IPS-NIHi7 (cell line): Measurements from ENCODE around the gene CATSPER4.
"Not testable (repeated sequence)": the region's sequence is repeated elsewhere in the genome, so short reads cannot be mapped to it uniquely, and the experiment has no call there.

Source experiments
- DNase-seq: peaks from one replicate; pipeline ENCODE4 v3.0.0; 2012; ENCODE audit warnings: mixed read lengths; ENCODE audit errors: extremely low spot score

The CATSPER4 gene

DNA sequence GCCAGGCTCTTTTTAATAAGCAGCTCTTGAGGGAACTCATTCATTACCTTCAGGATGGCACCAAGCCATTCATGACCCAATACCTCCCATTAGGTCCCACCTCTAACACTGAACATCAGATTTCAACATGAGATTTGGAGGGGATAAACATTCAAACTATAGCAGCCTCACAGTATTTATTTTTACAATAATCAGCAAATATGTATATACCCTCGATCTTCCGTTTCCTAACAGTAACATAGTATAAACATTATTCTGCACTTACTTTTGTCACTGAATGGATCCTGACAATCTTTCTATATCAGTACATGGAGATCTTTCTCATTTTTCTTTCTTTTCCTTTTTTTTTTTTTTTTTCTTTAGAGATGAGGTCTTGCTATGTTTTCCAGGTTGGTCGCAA, 5.4 kb downstream of the CATSPER4 start:
- no peak for DNase-seq

DNA sequence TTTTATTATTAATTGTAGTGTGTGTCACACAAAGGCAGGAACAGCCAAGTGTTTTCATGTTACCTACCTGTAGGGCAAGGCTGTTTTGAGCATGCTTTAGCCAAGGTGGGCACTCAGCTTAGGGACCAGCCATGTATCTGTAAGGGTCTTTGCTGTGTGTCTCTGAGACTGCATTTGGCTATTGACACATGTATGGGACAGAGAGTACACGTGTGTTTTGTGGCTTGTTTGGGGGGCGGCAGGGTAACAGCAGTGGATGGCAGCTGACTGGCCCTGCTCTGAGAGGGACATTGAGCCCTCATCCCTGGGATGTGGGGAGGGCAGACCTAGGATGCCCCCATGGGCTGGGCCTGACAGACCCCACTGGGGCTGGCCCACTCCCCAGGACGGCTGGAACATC, 6.9 kb downstream of the CATSPER4 start:
- DNase-seq = no peak

GRCh38 chr1:26197813-26198212, 7.4 kb downstream of the CATSPER4 start:
- DNase-seq = no peak

GRCh38 chr1:26200413-26200812, 10.0 kb downstream of the CATSPER4 start:
- no peak for DNase-seq

GRCh38 chr1:26203642-26204318, 13.4 kb downstream of the CATSPER4 start:
- DNase-seq = peak; percentile 38

DNA sequence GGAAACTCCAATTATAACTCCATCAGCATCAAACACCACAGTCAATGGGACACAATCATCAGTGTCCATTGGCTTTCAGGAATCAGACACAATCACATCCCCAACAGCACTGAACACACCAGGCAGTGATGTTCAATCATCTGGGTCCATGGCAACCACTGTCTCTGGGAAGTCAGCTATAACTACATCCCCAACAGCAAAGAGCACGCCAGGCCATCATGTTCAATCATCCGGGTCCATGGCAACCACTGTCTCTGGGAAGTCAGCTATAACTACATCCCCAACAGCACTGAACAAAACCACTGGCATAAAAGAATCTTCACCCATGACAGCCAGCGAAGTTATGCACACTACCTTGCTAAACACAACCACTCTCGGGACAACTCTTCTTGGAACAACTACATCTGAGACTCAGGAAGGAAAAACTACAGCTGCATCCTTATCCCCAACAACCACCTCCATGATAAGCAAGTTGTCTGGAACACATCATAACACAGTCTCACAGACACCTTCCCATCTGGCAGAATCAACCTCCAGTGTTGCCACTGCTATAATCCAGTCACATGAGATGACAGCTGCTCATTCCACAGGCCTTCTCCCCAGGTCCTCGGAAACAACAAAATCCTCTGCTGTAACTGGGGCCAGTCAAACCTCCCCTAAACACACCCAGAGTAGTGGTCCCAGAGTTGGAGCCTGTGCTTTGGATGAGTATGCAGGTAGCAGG, 19.9 kb downstream of the CATSPER4 start:
- DNase-seq = no peak

GRCh38 chr1:26212726-26213125, 22.3 kb downstream of the CATSPER4 start:
- no peak for DNase-seq

DNA sequence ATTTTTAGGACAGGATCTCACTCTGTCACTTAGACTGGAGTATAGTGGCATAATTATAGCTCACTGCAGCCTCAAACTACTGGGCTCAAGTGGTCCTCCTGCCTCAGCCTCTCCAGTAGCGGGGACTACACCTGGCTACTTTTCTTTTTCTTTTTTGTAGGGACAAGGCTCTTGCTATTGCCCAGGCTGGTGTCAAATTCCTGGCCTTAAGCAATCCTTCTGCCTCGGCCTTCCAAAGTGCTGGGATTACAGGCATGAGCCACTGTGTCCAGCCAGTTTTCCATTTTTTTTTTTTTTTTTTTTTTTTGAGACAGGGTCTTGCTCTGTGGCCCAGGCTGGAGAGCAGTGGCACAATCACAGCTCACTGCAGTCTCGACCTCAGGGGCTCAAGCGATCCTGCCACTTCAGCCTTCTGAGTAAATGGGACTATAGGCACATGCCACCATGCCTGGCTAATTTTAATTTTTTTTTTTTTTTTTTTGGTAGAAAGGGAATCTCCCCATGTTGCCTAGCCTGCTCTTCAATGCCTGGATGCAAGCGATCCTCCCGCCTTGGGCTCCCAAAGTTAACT, 23.0 kb downstream of the CATSPER4 start:
- DNase-seq = no peak

DNA sequence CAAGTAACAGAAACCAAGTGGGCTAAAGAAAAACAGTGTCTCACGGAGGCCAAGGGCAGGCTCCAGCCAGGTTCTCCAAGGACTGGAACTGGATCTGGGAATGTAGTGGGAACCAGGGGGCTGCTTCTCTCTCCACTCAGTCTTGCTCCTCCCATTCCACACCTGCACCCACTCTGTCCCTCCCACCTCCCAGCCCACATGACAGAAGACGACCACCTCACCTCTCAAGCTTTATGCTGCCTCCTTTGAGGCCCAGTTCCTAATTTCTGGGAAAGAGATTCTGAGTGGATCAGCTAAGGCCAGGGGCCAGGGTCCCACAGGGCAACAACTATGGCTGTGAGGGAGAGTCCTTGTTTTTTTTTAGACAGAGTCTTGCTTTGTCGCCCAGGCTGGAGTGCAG, 24.8 kb downstream of the CATSPER4 start:
- no peak for DNase-seq

DNA sequence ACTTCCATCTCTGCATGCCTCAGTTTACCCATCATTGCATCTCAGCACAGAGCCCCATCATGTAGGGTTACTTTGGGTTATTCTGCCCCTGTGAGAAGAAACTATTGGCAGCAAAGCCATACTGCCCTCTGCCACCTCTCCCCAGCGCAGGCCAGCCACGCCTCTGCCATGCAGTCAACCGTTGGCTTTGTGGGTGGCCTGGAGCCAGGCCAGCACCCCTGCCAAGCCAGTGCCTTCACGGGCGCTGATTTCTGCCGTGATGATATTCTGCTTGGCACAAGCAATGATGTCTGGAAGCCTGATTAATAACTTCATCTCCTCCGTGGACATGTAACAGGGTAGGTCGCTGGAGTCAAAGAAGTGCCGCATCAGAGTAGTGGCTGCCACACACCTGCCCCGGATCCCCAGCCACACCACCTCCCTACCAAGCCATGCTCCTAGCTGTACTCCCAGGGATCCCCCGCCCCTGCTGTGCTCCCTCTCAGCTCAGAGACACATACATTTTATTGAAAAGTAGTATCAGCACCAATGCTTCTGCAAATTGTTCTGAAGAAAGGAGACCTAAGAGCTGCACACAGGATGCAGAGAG, 28.6 kb downstream of the CATSPER4 start:
- DNase-seq = no peak

- no peak for DNase-seq
Measured at GRCh38 chr1:26220199-26220912, 30.0 kb downstream of the CATSPER4 start.

DNA sequence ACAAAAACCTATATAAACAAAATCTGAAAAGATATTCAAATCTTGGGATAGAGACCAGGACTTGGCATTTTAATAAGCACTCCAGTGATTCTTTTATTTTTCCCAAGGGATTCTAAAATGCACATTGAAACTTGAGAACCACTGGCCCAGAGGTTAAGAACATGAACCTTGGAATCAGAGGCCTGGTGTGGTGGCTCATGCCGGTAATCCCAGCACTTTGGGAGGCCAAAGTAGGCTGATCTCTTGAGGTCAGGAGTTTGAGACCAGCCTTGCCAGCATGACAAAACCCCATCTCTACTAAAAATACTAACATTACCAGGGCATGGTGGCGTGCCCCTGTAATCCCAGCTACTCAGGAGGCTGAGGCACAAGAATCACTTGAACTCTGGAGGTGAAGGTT, 30.7 kb downstream of the CATSPER4 start:
- no peak for DNase-seq

DNA sequence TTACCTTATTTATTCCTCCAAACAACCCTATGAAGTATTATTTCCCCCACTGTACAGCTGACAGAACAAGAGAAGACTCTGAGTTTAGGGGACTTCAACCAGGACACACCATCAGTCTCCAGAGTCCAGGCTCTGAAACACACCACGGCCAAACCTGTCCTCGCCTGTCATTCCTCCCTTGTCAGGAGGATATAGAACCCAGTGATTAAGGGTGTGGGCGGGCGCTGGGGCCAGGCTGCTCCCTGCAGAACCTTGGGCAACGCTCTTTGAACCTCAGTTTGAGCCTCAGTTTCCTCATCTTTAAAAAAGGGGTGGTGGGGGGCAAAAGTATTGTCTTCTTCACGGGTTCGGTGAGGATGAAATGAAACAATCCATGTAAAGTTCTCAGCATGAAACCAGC, 34.2 kb downstream of the CATSPER4 start:
- DNase-seq = no peak

DNA sequence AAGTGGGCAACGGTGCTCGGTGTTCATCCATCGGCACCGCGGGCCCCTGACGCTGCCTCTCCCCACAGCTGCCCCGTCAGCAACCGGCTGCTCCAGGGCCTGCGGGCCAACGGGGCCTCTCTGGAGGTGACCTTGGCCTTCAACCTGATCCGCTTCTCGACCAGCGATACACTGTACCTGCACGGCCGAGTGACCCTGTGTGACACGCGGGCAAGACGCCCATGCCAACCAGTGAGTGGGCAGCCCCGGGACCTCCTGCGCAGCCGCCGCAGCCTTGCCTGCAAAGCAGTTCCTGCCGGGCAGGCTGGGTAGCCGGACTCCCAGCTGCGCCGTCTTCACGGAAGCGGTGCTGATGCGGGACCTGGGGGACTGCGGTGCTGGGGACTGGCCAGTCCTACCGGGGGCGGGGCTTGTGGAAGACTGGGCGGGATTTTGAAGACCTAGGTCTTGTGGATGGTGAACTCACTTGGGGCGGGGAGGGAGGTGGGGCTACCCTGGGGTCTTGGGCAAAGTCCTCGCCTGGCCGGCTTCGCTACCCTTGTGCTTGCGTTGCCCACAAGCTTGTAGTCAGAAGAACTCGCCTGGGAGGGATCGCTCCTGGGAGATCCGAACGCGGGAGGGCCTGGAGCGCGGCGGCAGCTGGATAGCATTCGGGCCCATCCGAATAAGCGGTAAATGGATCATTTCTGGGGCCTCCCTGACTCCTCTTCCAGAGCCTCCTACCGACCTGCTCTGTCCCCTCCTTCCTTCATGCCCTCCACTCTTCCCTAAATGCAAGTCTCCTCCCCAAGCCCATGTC, 34.8 kb downstream of the CATSPER4 start:
- DNase-seq = peak; percentile 95

GRCh38 chr1:26230682-26231081, 40.3 kb downstream of the CATSPER4 start:
- DNase-seq = not testable (repeated sequence)

GRCh38 chr1:26233903-26234643, 43.7 kb downstream of the CATSPER4 start, which contains the start of gene CEP85:
TSS of gene CEP85 (plus strand) at chr1:26234200. CDS start at chr1:26239784, 5,584 bp downstream.
- DNase-seq = peak; percentile 100

GRCh38 chr1:26234644-26235370, 44.4 kb downstream of the CATSPER4 start:
- DNase-seq = peak; percentile 40

GRCh38 chr1:26237230-26237966, 47.0 kb downstream of the CATSPER4 start:
- DNase-seq = no peak

- no peak for DNase-seq
Measured at GRCh38 chr1:26239936-26240335, 49.5 kb downstream of the CATSPER4 start.
